GM12875 (cell line): ENCODE results near the gene NTNG1.

Experiments
- H3K4me3 ChIP-seq: one replicate; pipeline ENCODE4 v1.5.1; 2011; ENCODE audit warnings: low read depth, low read length, control low read depth
- TF ChIP-seq, protein P1 (sequence below): IDR thresholded peaks from 2 replicates; pipeline ENCODE4 v1.5.1; 2011; ENCODE audit warnings: low read depth, mild to moderate bottlenecking, control low read depth, inconsistent platforms, low read length, moderate library complexity, borderline replicate concordance; ENCODE audit not compliant: insufficient read depth

The NTNG1 gene

GRCh38 chr1:107132780-107133179 is 8.1 kb upstream of the NTNG1 start:
- TF ChIP-seq, protein P1, sequence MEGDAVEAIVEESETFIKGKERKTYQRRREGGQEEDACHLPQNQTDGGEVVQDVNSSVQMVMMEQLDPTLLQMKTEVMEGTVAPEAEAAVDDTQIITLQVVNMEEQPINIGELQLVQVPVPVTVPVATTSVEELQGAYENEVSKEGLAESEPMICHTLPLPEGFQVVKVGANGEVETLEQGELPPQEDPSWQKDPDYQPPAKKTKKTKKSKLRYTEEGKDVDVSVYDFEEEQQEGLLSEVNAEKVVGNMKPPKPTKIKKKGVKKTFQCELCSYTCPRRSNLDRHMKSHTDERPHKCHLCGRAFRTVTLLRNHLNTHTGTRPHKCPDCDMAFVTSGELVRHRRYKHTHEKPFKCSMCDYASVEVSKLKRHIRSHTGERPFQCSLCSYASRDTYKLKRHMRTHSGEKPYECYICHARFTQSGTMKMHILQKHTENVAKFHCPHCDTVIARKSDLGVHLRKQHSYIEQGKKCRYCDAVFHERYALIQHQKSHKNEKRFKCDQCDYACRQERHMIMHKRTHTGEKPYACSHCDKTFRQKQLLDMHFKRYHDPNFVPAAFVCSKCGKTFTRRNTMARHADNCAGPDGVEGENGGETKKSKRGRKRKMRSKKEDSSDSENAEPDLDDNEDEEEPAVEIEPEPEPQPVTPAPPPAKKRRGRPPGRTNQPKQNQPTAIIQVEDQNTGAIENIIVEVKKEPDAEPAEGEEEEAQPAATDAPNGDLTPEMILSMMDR, result no peak

GRCh38 chr1:107135463-107135862 is 5.4 kb upstream of the NTNG1 start:
- TF ChIP-seq, protein P1, result no peak
- no peak overlapping the region for H3K4me3 ChIP-seq

More at GRCh38 chr1:107132780-107133179, 8.1 kb upstream of the NTNG1 start:
- no peak overlapping the region for H3K4me3 ChIP-seq

DNA sequence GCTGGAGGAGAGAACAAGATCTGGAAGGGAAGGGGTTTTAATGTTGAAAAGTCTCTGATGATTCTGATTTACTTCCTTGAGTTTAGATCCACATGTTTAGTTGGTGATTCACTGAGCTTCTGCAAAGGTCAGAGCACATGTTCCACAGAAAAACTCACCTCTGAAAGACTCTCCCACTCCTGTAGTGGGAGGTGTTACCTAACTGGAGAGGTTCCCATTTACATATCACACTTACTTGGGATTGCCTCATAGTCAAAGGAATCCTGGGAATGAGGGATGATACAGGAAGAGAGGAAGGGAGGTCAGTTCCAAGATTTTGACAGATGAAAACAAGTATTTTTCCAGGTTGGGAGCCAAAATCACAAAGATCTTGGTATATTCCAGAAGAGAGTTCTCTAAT is 2.7 kb upstream of the NTNG1 start:
- TF ChIP-seq, protein P1, result no peak
- H3K4me3 ChIP-seq, result no peak overlapping the region

DNA sequence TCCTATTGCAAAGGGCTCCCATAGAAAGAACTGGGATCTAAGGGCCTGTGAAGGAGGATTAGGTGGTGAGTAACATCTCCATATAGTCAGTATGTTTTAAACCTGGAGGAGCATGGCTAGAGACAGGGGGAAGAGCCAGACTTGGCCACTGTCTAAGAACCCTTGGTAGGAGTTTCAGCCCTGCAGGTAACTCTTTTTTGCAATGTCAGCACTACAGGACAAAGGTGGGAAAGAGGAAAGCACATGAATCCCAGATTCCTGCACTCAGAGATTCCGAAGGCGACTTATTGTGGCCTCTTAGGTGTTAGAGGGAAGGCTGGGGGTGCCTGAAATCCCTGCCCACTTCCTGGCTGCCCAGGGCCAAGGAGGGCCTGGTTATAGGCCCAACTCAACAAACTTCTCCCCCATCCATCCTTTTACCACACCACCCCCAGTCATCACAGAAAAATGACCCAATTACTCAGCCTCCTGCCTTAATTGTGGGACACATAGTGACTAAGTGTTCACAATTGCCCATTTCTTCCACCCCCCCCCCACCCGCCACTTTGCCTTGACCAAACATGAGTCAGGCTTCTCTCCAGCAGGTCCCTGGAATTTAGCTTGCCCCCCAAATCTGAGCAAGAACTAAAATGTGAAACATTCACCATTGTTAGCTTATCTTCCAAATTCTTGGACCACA is 1.9 kb upstream of the NTNG1 start:
- H3K4me3 ChIP-seq, result no peak overlapping the region
- TF ChIP-seq, protein P1, result no peak

GRCh38 chr1:107139833-107140702 is 771 bp upstream of the NTNG1 start:
- H3K4me3 ChIP-seq, result peak overlapping the region; percentile 63
- TF ChIP-seq, protein P1, result no peak

GRCh38 chr1:107141491-107142126 is 770 bp downstream of the NTNG1 start:
- H3K4me3 ChIP-seq, result peak overlapping the region; percentile 63
- TF ChIP-seq, protein P1, result no peak
